Duodenal mucosa (tissue), 2 donors: ENCODE measurements around the gene TESK2.

Source experiments
- H3K27ac ChIP-seq: one replicate; pipeline ENCODE4 v1.7.0; 2013; ENCODE audit warnings: low read depth, low read length
- H3K27me3 ChIP-seq, 2 donors: one replicate each; pipeline ENCODE4 v1.7.0; 2013; ENCODE audit warnings: low read length in 2 of 2, control low read depth in 1 of 2; ENCODE audit not compliant: insufficient read depth in 2 of 2, control insufficient read depth in 1 of 2
- H3K36me3 ChIP-seq, 2 donors: one replicate each; pipeline ENCODE4 v1.7.0; 2013; ENCODE audit warnings: low read length in 2 of 2, control low read depth in 1 of 2; ENCODE audit not compliant: insufficient read depth in 2 of 2, control insufficient read depth in 1 of 2
- H3K4me1 ChIP-seq, 2 donors: one replicate each; pipeline ENCODE4 v1.7.0; 2013; ENCODE audit warnings: low read length in 2 of 2, control low read depth in 1 of 2; ENCODE audit not compliant: insufficient read depth in 2 of 2, control insufficient read depth in 1 of 2
- H3K4me3 ChIP-seq, 2 donors: one replicate each; pipeline ENCODE4 v1.7.0; 2013; ENCODE audit warnings: low read length in 2 of 2, low read depth in 1 of 2
- H3K9ac ChIP-seq, 2 donors: one replicate each; pipeline ENCODE4 v1.7.0; 2013; ENCODE audit warnings: low read length in 2 of 2, low read depth in 1 of 2
- H3K9me3 ChIP-seq, 2 donors: one replicate each; pipeline ENCODE4 v1.7.0; 2013; ENCODE audit warnings: low read length in 2 of 2, control low read depth in 1 of 2; ENCODE audit not compliant: control insufficient read depth in 1 of 2

Gene TESK2

GRCh38 chr1:45421935-45422334 lies 69.0 kb downstream of the TESK2 start:
- no peaks in the 10 kb centered on the region for H3K27me3 ChIP-seq
- peaks cover 0 to 5% of the 10 kb centered on the region in 2 donors for H3K36me3 ChIP-seq
- no peaks in the 10 kb centered on the region for H3K4me1 ChIP-seq
- no peaks in the 10 kb centered on the region for H3K9me3 ChIP-seq
- H3K27ac ChIP-seq, result no peak overlapping the region
- H3K9ac ChIP-seq, result no peak overlapping the region
- no peak overlapping the region for H3K4me3 ChIP-seq

GRCh38 chr1:45414746-45415145 lies 76.2 kb downstream of the TESK2 start:
- Histone ChIP-seq H3K36me3 (no peaks in the 10 kb centered on the region), H3K27me3 (no peaks in the 10 kb centered on the region), H3K4me1 (no peaks in the 10 kb centered on the region), H3K27ac (no peak overlapping the region), H3K9me3 (no peaks in the 10 kb centered on the region), H3K9ac (no peak overlapping the region), H3K4me3 (no peak overlapping the region)

GRCh38 chr1:45412899-45413298 lies 78.1 kb downstream of the TESK2 start:
- Histone ChIP-seq H3K4me3 (no peak overlapping the region), H3K4me1 (no peaks in the 10 kb centered on the region), H3K27ac (no peak overlapping the region), H3K9me3 (no peaks in the 10 kb centered on the region), H3K9ac (no peak overlapping the region), H3K27me3 (no peaks in the 10 kb centered on the region), H3K36me3 (no peaks in the 10 kb centered on the region)

GRCh38 chr1:45411510-45411899 lies 79.5 kb downstream of the TESK2 start:
- Histone ChIP-seq H3K9ac (no peak overlapping the region), H3K9me3 (no peaks in the 10 kb centered on the region), H3K4me1 (no peaks in the 10 kb centered on the region), H3K36me3 (no peaks in the 10 kb centered on the region), H3K4me3 (no peak overlapping the region), H3K27me3 (no peaks in the 10 kb centered on the region), H3K27ac (no peak overlapping the region)

- Histone ChIP-seq H3K4me3 (no peak overlapping the region), H3K4me1 (no peaks in the 10 kb centered on the region), H3K9me3 (no peaks in the 10 kb centered on the region), H3K27ac (no peak overlapping the region), H3K27me3 (no peaks in the 10 kb centered on the region), H3K36me3 (no peaks in the 10 kb centered on the region), H3K9ac (no peak overlapping the region)
These were observed 80.0 kb downstream of the TESK2 start for GRCh38 chr1:45410850-45411509.

- Histone ChIP-seq H3K9ac (no peak overlapping the region), H3K27ac (no peak overlapping the region), H3K4me3 (no peak overlapping the region), H3K36me3 (no peaks in the 10 kb centered on the region), H3K9me3 (no peaks in the 10 kb centered on the region), H3K27me3 (no peaks in the 10 kb centered on the region), H3K4me1 (no peaks in the 10 kb centered on the region)
These were observed 81.7 kb downstream of the TESK2 start for GRCh38 chr1:45409276-45409675.

GRCh38 chr1:45407629-45408287 lies 83.2 kb downstream of the TESK2 start:
- H3K27ac ChIP-seq, result no peak overlapping the region
- H3K36me3 ChIP-seq, result no peaks in the 10 kb centered on the region
- H3K9ac ChIP-seq, result no peak overlapping the region
- no peaks in the 10 kb centered on the region for H3K27me3 ChIP-seq
- no peaks in the 10 kb centered on the region for H3K9me3 ChIP-seq
- H3K4me1 ChIP-seq, result no peaks in the 10 kb centered on the region
- H3K4me3 ChIP-seq, result no peak overlapping the region

GRCh38 chr1:45405636-45406035 lies 85.3 kb downstream of the TESK2 start:
- Histone ChIP-seq H3K9me3 (no peaks in the 10 kb centered on the region), H3K27me3 (no peaks in the 10 kb centered on the region), H3K27ac (no peak overlapping the region), H3K4me3 (no peak overlapping the region), H3K4me1 (peaks cover 0 to 4% of the 10 kb centered on the region in 2 donors), H3K9ac (no peak overlapping the region), H3K36me3 (no peaks in the 10 kb centered on the region)

- Histone ChIP-seq H3K36me3 (no peaks in the 10 kb centered on the region), H3K9ac (no peak overlapping the region), H3K4me3 (no peak overlapping the region), H3K4me1 (peaks cover 0 to 4% of the 10 kb centered on the region in 2 donors), H3K9me3 (no peaks in the 10 kb centered on the region), H3K27ac (no peak overlapping the region), H3K27me3 (no peaks in the 10 kb centered on the region)
These were observed 87.2 kb downstream of the TESK2 start for GRCh38 chr1:45403718-45404117.

GRCh38 chr1:45403298-45403697 lies 87.7 kb downstream of the TESK2 start:
- no peak overlapping the region for H3K4me3 ChIP-seq
- H3K9ac ChIP-seq, result no peak overlapping the region
- no peak overlapping the region for H3K27ac ChIP-seq
- H3K4me1 ChIP-seq, result peaks cover 0 to 4% of the 10 kb centered on the region in 2 donors
- H3K9me3 ChIP-seq, result no peaks in the 10 kb centered on the region
- H3K36me3 ChIP-seq, result no peaks in the 10 kb centered on the region
- H3K27me3 ChIP-seq, result no peaks in the 10 kb centered on the region
